Skeletal muscle cell (primary cell): ENCODE data around the gene ELANE.
A peak's percentile ranks its signal among the peaks of the same experiment; 100 is the strongest.
"Not testable (repeated sequence)": the region's sequence is repeated elsewhere in the genome, so short reads cannot be mapped to it uniquely, and the experiment has no call there.

ENCODE experiments used
- DNase-seq: peaks from one replicate; pipeline ENCODE4 v3.0.0-alpha.2; 2010; ENCODE audit warnings: low read depth
- H3K4me3 ChIP-seq: 2 replicates; pipeline ENCODE4 v1.5.1; 2011; ENCODE audit warnings: low read depth, mild to moderate bottlenecking, control low read depth, low read length, moderate library complexity

Gene ELANE

DNA sequence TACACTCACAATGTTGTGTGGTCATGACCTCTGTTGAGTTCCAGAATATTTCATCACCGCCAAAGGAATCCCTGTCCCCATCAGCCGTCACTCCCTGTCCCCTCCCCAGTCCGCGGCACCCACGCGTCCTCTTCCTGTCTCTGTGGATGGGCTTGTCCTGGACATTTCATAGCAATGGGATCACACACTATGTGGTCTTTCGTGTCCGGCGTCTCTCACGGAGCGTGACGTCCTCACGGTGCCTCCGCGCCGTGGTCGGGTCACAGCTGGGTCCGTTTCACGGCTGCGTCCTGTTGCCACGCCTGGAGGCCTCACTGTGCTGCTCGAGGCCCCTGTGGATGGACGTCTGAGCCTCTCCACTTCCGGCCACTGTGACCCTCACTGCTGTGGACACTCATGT, 17.9 kb upstream of the ELANE start:
- H3K4me3 ChIP-seq, result no peak overlapping the region
- DNase-seq, result no peak

DNA sequence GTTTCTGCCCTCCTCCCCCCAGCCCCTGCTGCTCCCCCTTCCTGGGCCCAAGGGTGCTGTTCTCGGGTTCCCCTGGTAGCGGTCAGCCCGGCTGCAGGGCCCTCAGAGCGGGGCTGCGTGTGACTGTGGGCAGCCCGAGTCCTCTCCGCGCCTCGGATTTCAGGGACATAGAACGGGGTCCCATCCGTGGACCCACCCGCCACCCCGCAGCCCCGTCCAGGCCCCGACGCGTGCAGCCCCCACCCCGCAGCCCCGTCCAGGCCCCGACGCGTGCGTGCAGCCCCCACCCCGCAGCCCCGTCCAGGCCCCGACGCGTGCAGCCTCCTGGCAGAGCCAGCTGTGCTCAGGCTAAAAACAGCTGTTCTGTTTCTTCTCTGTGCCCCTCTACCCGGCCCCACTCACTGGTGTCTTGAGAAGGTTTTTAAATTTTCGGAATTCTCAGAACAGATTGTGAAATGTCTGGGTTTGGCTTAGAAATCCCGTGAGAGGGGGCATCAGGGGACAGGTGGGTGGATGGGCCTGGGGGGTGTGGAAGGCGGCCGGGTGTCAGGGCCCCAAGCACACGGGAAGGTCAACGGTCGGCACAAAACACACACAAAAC, 16.8 kb upstream of the ELANE start:
- H3K4me3 ChIP-seq, result no peak overlapping the region
- DNase-seq, result no peak

DNA sequence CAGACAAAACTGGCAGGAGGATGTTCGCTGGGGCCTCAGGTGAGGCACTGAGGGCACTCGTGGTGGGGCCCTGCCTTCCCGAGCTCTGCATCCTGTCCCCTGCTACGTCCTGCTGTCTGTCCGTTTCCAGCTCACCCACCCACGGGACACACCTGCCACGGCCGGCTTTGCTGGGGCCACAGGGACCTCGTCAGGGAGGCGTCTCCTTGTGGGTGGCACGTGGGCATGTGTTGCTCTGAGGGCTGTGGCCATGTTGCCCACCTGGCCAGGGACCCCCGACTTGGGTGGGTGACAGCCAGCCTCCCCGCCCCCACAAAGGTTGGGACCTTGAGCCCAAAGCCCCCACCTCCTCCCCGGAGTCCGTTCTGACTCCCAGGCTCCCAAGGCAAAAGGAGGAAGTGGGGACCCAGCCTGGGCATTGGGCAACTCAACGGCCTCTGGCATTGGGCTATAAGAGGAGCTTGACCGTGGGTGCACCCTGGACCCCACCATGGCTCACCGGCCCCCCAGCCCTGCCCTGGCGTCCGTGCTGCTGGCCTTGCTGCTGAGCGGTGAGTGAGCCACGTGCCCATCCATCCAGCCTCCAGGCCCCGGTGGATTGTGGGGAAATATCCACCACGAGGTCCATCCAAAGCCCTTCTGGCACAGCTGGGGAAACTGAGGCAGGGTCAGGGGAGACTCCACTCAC, 11.4 kb upstream of the ELANE start, which contains the start of gene PRTN3:
Gene PRTN3, plus strand, starts transcription at position 481 of the 688 bp plus-strand sequence. Its CDS starts 10 bp downstream, at position 491.
- DNase-seq, result no peak
- no peak within 1 kb of the TSS for H3K4me3 ChIP-seq

DNA sequence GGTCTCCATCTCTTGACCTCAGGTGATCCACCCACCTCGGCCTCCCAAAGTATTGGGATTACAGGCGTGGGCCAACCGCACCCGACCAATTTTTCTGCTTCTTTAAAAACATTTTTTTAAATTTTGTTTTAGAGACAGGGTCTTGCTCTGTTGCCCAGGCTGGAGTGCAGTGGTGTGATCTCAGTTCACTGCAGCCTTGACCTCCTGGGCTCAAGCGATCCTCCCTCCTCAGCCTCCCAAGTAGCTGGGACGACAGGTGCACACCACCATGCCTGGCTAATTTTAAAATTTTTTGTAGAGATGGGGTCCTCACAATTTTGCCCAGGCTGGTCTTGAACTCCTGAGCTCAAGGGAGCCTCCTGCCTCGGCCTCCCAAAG, 9.3 kb upstream of the ELANE start:
- DNase-seq, H3K4me3 ChIP-seq: not testable (repeated sequence)

DNA sequence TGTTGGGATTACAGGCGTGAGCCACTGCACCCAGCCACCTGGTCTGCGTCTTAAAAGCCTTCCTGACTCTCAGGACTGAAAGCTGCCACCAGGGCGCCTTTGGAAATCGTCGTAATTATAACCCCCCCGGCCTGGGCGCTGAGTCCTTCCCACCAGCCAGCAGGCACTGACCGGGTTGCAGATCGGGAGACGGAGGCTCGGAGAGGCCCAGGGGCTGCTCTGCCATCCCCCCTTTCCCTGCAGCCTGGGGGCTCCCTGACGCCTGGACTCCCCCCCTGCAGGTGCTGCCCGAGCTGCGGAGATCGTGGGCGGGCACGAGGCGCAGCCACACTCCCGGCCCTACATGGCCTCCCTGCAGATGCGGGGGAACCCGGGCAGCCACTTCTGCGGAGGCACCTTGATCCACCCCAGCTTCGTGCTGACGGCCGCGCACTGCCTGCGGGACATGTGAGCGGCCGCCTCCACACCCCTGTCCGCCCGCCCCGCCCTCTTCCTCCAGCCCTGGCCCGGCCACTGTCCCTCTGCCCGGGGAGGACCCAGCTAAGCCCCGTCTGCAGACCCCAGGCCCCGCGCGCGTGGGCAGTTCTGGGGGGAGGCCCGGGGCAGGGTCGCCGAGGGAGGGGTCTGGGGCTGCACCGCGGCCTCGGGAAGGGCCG, 8.8 kb upstream of the ELANE start:
- no peak for DNase-seq
- H3K4me3 ChIP-seq, result peak overlapping the region; percentile 11

DNA sequence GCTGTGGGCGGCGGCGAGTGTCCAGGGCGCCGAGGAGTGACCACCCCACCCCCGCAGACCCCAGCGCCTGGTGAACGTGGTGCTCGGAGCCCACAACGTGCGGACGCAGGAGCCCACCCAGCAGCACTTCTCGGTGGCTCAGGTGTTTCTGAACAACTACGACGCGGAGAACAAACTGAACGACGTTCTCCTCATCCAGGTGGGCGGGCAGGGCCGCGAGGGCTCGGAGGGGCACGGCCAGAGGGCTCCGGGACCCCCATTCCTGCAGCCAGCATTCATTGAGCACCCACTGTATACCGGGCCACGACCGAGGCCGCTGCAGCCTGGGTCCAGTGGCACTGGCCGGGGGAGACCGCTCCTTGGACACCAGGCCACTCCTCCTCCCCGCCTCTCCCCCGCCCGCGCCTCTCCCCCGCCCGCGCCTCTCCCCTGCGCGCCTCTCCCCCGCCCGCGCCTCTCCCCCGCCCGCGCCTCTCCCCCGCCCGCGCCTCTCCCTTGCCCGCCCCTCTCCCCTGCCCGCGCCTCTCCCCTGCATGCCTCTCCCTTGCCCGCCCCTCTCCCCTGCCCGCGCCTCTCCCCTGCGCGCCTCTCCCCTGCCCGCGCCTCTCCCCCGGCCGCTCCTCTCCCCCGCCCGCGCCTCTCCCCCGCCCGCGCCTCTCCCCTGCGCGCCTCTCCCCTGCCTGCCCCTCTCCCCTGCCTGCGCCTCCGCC, 8.1 kb upstream of the ELANE start:
- peak overlapping the region; percentile 11 for H3K4me3 ChIP-seq
- no peak for DNase-seq

DNA sequence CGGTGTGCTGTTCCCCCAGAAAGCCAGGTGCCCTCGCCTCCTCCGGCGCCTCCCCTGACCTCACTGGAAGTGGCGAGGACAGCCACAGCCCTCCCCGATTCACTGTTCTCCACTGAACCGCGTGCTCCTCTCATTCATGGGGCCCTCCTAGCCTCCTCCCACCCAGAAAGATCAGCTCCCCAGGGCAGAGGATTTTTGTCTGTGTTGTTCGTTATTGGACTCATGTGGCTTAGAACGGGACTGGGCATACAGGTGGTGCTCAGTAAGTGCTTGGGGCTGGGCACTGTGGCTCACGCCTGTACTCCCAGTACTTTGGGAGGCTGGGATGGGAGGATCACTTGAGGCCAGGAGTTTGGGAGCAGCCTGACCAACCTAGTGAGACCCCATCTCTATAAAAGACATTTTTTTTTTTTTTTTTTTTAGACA, 7.5 kb upstream of the ELANE start:
- DNase-seq, result no peak
- no peak overlapping the region for H3K4me3 ChIP-seq

DNA sequence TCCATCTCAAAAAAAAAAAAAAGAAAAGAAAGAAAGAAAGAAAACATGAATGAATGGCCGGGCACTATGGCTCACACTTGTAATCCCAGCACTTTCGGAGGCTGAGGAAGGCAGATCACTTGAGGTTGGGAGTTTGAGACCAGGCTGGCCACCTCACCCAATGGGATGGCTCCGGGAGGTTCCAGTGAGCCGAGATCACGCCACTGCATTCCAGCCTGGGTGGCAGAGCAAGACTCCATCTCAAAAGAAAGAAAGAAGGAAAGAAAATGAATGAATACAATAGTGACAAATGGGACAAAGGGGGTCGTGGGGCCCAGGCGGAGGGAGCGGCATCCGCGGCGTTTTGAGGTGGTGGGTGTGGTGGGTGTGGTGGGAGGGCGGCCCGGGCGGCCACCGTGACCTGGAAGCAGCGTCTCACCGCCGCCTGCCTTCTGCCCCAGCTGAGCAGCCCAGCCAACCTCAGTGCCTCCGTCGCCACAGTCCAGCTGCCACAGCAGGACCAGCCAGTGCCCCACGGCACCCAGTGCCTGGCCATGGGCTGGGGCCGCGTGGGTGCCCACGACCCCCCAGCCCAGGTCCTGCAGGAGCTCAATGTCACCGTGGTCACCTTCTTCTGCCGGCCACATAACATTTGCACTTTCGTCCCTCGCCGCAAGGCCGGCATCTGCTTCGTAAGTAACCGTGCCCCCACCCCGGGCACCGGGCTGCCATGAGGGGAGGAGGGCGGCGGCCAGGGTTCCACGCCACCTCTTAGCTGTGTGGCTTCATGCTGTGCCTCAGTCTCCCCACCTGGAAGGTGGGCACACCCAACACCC, 6.2 kb upstream of the ELANE start:
- H3K4me3 ChIP-seq, result no peak overlapping the region
- no peak for DNase-seq

DNA sequence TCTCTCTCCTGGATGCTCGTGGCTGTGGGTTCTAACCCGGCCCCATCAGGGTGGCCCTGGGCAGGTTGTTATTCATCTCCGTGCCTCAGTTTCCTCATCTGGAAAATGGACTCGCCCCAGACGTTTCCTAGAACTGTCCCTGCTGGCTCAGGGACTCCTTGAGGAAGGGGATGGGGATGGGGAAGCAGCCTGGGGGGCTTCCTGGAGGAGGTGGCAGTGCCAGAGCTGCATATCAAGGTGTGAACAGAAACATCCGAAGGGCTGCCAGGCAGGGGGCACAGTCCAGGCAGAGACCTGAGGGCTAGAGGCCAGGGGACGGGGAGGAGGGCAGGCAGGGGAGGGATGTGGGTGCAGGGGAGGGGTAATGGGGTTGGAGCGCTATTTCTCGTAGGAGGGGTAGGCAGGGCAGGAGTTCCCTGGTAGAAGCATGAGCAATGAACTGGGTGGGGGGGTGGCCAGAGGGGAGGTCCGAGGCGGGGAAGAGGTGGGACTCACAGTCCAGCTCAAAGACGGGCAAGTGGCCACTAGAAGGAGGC, 3.6 kb upstream of the ELANE start:
- no peak overlapping the region for H3K4me3 ChIP-seq
- no peak for DNase-seq

DNA sequence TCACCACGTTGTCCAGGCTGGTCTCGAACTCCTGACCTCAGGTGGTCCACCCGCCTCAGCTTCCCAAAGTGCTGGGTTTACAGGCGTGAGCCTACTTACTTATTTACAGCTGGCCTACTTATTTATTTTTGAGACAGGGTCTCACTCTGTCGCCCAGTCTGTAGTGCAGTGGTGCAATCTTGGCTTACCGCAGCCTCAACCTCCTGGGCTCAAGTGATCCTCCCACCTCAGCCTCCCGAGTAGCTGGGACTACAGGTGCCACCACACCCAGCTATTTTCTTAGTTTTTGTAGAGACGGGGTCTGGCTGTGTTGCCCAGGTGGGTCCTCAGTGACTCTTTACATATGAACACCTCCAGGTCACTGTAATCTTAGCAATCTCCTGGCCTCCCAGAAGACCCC, 2.9 kb upstream of the ELANE start:
- not testable (repeated sequence) for H3K4me3 ChIP-seq, DNase-seq

DNA sequence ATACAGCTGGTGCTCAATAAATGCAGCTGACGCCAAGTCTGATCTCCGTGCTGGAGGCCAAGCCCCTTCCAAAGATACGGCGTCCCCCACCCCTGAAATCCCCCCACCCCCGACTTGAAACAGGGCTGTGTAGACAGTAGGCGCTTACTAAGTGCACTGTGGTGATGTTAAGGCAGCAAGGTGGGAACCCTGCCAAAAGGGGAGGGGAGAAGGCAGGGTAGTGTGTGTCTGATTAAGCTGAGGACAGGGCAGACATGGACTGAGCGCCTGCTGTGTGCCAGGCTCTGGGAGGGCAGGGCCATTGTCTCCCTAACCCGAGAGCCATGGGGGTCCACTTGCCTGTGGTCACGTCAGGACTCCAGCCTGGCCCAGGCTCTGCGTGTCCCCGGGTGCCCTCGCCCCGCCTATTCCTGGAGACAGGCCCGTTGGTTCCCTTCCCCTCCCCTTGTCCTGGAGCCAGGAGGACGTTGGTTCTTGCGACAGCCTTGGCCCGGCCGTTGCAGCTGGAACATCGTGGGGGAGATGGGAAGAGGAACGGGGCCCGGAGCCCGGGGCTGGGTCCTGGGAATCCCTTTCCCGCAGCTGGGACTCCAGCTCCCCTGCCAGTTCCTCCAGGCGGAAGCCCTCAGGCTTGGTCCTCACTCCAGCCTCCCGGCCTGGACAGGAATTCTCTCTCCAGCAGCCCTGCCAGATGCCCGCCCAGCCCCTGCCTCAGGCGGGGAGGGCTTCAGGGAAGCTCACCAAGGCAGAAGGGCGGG, 1.7 kb upstream of the ELANE start:
- peak; percentile 91 for DNase-seq
- peak overlapping the region; percentile 5 for H3K4me3 ChIP-seq

DNA sequence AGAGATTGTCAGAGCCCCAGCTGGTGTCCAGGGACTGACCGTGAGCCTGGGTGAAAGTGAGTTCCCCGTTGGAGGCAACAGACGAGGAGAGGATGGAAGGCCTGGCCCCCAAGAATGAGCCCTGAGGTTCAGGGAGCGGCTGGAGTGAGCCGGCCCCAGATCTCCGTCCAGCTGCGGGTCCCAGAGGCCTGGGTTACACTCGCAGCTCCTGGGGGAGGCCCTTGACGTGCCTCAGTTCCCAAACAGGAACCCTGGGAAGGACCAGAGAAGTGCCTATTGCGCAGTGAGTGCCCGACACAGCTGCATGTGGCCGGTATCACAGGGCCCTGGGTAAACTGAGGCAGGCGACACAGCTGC, 1.1 kb upstream of the ELANE start:
- peak overlapping the region; percentile 5 for H3K4me3 ChIP-seq
- DNase-seq, result no peak

DNA sequence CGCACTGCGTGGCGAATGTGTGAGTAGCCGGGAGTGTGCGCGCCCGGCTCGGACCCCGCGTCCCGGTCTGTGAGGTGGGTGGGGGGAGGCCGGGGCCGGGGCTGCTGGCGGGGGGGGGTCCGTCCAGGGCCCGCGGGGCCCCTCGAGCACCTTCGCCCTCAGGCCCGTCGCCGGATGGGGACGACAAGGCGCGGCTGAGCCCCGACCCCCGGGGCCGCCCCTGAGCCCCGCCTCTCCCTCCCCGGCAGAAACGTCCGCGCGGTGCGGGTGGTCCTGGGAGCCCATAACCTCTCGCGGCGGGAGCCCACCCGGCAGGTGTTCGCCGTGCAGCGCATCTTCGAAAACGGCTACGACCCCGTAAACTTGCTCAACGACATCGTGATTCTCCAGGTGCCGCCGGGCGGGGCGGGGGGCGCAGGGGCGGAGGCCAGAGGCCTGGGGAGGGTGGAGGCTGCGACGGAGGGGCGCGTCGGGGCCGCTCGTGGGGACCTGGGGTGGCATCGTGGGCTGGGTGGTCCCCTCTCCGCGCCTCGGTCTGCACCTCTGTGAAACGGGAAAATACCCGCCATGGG, 997 bp downstream of the ELANE start:
- DNase-seq, result no peak
- no peak overlapping the region for H3K4me3 ChIP-seq

DNA sequence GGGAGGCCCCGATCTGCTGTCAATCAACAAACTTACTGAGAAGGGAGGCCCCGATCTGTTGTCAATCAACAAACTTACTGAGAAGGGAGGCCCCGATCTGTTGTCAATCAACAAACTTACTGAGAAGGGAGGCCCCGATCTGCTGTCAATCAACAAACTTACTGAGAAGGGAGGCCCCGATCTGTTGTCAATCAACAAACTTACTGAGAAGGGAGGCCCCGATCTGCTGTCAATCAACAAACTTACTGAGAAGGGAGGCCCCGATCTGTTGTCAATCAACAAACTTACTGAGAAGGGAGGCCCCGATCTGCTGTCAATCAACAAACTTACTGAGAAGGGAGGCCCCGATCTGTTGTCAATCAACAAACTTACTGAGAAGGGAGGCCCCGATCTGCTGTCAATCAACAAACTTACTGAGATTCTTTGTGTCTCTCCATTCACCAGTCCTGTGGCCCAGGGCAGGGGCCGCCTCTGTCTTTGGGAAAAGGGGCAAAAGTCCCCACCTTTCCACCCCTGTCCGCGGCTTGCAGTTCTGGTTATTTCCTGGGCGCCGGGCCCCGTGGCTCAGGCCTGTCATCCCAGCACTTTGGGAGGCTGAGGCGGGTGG, 1.6 kb downstream of the ELANE start:
- not testable (repeated sequence) for H3K4me3 ChIP-seq, DNase-seq

DNA sequence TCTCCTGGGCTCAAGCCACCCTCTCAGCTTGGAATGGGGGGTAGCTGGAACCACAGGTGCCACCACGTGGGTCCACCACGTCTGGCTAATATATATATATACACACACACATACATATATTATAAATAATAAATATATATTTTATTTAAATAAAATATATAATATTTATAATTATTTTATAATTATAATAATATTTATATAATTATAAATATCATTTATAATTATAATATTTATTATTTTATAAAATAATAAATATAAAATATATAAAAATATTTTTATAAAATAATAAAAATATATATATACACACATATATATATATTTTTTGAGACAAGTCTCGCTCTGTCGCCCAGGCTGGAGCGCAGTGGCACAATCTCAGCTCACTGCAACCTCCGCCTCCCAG, 2.4 kb downstream of the ELANE start:
- H3K4me3 ChIP-seq, result no peak overlapping the region
- no peak for DNase-seq

DNA sequence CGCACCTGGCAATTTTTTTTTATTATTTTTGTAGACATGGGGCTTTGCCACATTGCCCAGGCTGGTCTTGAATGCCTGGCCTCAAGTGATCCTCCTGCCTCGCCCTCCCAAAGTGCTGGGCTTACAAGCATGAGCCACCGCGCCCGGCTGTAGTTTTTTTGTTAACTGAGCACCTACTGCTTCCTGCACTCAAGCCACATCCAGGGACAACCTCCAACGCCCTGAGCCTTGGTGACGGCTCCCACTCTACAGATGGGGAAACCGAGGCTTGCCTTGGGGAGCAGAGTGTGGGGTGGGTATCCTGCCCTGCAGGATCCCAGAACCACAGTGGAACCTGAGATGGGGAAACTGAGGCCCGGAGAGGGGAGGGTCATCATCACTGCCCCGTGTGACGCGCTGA, 3.0 kb downstream of the ELANE start:
- no peak overlapping the region for H3K4me3 ChIP-seq
- DNase-seq, result no peak

DNA sequence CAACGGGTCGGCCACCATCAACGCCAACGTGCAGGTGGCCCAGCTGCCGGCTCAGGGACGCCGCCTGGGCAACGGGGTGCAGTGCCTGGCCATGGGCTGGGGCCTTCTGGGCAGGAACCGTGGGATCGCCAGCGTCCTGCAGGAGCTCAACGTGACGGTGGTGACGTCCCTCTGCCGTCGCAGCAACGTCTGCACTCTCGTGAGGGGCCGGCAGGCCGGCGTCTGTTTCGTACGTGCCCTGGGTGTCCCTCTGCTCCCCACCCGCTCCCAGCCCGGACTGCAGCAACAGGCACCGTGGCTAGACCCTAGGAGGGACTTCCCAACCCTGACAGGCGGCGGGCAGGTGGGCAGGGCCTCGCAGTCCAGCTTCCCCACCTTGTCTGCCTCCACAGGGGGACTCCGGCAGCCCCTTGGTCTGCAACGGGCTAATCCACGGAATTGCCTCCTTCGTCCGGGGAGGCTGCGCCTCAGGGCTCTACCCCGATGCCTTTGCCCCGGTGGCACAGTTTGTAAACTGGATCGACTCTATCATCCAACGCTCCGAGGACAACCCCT, 3.5 kb downstream of the ELANE start:
- no peak for DNase-seq

DNA sequence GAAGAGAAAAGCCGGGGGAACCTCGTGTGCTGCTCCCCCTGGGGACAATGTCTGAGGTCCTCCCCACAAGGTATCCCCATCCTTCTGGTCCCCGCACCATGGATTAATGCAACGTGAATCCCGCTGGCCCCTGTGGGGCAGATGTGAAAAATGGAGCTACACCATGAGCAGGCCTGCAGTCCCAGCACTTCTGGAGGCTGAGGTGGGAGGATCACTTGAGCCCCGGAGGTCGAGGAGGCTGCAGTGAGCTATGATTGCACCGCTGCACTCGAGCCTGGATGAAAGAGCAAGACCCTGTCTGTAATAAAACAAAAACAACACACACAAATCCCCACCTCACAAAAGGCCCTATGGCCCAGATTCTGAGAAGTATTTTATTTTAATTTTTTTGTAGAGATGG, 6.2 kb downstream of the ELANE start:
- no peak overlapping the region for H3K4me3 ChIP-seq
- DNase-seq, result no peak

More for the DNA sequence above, 3.5 kb downstream of the ELANE start:
- H3K4me3 ChIP-seq, result no peak overlapping the region
